ENCODE data around the gene BCAS3.

Gene BCAS3

DNA sequence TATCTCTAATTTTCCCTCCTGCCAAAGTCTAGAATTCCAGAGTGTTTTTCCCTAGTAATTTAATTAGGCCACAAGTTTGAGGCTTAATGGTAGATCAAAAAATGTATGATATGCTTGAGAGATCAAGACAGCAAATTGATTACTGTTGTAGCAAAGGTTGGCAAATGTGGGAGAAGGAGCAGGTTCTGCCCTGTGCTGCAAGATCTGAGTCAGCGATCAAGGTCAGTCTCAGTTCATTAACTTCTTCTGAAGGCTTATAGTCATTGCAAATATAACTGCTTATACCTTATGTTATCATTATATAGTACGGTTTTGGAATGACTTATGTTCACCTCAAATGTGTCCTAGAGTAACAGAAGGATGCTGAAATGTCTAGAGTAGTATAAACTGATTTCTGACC lies 490.9 kb downstream of the BCAS3 start:
- Histone ChIP-seq H3K9me2 (replicated peaks; ENCODE audit: control insufficient read depth, low read length) (no peaks in the 10 kb centered on the region), H3K4me3 (ENCODE audit: low read length) (no peak overlapping the region), H3K36me3 (ENCODE audit: control insufficient read depth, low read length) (no peaks in the 10 kb centered on the region), H3K4me2 (ENCODE audit: low read length) (no peak overlapping the region), H3K79me2 (ENCODE audit: control insufficient read depth, low read length) (no peaks in the 10 kb centered on the region), H3K27me3 (ENCODE audit: control insufficient read depth, low read length) (no peaks in the 10 kb centered on the region), H3K4me1 (ENCODE audit: control insufficient read depth, low read length) (no peaks in the 10 kb centered on the region), H3K9me3 (ENCODE audit: control insufficient read depth, insufficient read depth, low read length) (no peaks in the 10 kb centered on the region), H3K27ac (ENCODE audit: low read depth, low read length) (no peak overlapping the region), H3F3A (ENCODE audit: control insufficient read depth, insufficient read depth) (no peaks in the 10 kb centered on the region), H4K20me1 (ENCODE audit: control insufficient read depth, insufficient read depth, low read depth, low read length) (no peaks in the 10 kb centered on the region)
- TF ChIP-seq EZH2phosphoT487 (IDR thresholded peaks at IDR 0.05; ENCODE audit: borderline replicate concordance, low read length), result no peak
- TF ChIP-seq, protein P1, sequence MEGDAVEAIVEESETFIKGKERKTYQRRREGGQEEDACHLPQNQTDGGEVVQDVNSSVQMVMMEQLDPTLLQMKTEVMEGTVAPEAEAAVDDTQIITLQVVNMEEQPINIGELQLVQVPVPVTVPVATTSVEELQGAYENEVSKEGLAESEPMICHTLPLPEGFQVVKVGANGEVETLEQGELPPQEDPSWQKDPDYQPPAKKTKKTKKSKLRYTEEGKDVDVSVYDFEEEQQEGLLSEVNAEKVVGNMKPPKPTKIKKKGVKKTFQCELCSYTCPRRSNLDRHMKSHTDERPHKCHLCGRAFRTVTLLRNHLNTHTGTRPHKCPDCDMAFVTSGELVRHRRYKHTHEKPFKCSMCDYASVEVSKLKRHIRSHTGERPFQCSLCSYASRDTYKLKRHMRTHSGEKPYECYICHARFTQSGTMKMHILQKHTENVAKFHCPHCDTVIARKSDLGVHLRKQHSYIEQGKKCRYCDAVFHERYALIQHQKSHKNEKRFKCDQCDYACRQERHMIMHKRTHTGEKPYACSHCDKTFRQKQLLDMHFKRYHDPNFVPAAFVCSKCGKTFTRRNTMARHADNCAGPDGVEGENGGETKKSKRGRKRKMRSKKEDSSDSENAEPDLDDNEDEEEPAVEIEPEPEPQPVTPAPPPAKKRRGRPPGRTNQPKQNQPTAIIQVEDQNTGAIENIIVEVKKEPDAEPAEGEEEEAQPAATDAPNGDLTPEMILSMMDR (IDR thresholded peaks at IDR 0.05; ENCODE audit: low read depth, low read length, poor library complexity, severe bottlenecking), result no peak

DNA sequence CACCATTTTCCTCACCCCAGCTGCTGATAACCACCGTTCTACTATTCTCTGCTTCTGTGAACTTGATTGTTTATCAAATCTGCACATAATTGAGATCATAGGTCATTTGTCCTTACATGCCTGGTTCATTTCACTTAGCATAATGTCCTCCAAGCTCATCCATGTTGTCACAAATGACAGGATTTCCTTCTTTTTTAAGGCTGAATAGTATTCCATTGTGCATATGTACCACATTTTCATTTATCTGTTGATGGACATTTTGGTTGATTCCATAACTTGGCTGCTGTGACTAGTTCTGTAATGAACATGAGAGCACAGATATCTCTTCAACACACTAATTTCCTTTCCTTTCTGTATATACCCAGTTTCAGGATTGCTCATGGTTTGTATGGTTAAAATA lies 496.7 kb downstream of the BCAS3 start:
- Histone ChIP-seq H3K9me2 (replicated peaks; ENCODE audit: control insufficient read depth, low read length) (no peaks in the 10 kb centered on the region), H3K27me3 (ENCODE audit: control insufficient read depth, low read length) (no peaks in the 10 kb centered on the region), H3K36me3 (ENCODE audit: control insufficient read depth, low read length) (no peaks in the 10 kb centered on the region), H3K4me3 (ENCODE audit: low read length) (no peak overlapping the region), H3K27ac (ENCODE audit: low read depth, low read length) (no peak overlapping the region), H4K20me1 (ENCODE audit: control insufficient read depth, insufficient read depth, low read depth, low read length) (no peaks in the 10 kb centered on the region), H3K9me3 (ENCODE audit: control insufficient read depth, insufficient read depth, low read length) (no peaks in the 10 kb centered on the region), H3K4me1 (ENCODE audit: control insufficient read depth, low read length) (no peaks in the 10 kb centered on the region), H3K4me2 (ENCODE audit: low read length) (no peak overlapping the region), H3K79me2 (ENCODE audit: control insufficient read depth, low read length) (no peaks in the 10 kb centered on the region), H3F3A (ENCODE audit: control insufficient read depth, insufficient read depth) (no peaks in the 10 kb centered on the region)
- no peak for TF ChIP-seq EZH2phosphoT487 (IDR thresholded peaks at IDR 0.05; ENCODE audit: borderline replicate concordance, low read length)
- TF ChIP-seq, protein P1 (IDR thresholded peaks at IDR 0.05; ENCODE audit: low read depth, low read length, poor library complexity, severe bottlenecking), result no peak

DNA sequence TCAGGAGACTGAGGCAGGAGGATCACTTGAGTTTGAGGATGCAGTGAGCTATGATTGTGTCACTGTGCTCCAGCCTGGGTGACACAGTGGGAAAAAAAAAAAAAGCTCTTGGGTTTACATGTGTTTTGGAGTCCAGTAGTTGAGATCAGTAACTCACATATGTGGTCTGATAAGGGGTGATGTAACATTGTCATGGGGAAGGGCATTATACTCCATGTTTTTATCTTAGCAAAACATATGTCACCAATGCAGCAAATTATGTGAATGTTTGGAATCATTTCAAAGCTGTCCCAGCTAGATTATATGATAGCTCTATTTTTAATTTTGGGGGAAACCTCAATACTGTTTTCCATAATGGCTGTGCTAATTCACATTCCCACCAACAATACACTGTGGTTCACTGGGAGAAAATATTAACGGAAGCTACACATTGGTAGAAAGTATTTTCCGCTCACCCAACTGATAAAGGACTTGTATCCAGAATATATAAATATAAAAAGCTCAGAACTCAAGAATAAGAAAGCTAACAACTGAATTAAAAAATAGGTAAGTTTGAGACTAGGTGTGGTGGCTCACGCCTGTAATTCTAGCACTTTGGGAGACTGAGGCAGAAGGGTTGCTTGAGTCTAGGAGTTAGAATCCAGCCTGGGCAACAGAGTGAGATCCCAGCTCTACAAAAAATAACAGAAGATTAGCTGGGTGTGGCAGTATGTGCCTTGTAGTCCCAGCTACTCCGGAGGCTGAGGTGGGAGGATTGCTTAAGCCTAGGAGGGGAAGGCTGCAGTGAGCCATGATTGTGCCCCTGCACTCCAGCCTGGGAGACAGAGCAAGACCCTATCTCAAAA lies 497.9 kb downstream of the BCAS3 start:
- no peaks in the 10 kb centered on the region for H3K9me3 ChIP-seq (ENCODE audit: control insufficient read depth, insufficient read depth, low read length)
- no peaks in the 10 kb centered on the region for H3K9me2 ChIP-seq (replicated peaks; ENCODE audit: control insufficient read depth, low read length)
- H3K27ac ChIP-seq (ENCODE audit: low read depth, low read length), result no peak overlapping the region
- H3K79me2 ChIP-seq (ENCODE audit: control insufficient read depth, low read length), result no peaks in the 10 kb centered on the region
- H3K4me1 ChIP-seq (ENCODE audit: control insufficient read depth, low read length), result no peaks in the 10 kb centered on the region
- no peaks in the 10 kb centered on the region for H3K36me3 ChIP-seq (ENCODE audit: control insufficient read depth, low read length)
- no peaks in the 10 kb centered on the region for H4K20me1 ChIP-seq (ENCODE audit: control insufficient read depth, insufficient read depth, low read depth, low read length)
- no peak overlapping the region for H3K4me3 ChIP-seq (ENCODE audit: low read length)
- H3F3A ChIP-seq (ENCODE audit: control insufficient read depth, insufficient read depth), result no peaks in the 10 kb centered on the region
- H3K27me3 ChIP-seq (ENCODE audit: control insufficient read depth, low read length), result no peaks in the 10 kb centered on the region
- TF ChIP-seq EZH2phosphoT487 (IDR thresholded peaks at IDR 0.05; ENCODE audit: borderline replicate concordance, low read length), result no peak
- TF ChIP-seq, protein P1 (IDR thresholded peaks at IDR 0.05; ENCODE audit: low read depth, low read length, poor library complexity, severe bottlenecking), result no peak
- no peak overlapping the region for H3K4me2 ChIP-seq (ENCODE audit: low read length)

Measured in DOHH2 (cell line).